SU-DHL-6 (cell line): Measurements from ENCODE around the gene KLHL2.

ENCODE experiments used
- H2AFZ ChIP-seq: fragments of 200-600 bp; sonication (generic); 2 replicates; pipeline ENCODE4 v1.6.1; 2014; ENCODE audit warnings: low read depth, mild to moderate bottlenecking, moderate library complexity, mixed read lengths, antibody characterized with exemption, low read length; ENCODE audit not compliant: severe bottlenecking
- H3F3A ChIP-seq: fragments of 200-600 bp; shearing (Covaris generic); 2 replicates; pipeline ENCODE4 v1.6.0; 2016; ENCODE audit warnings: antibody characterized with exemption, mild to moderate bottlenecking; ENCODE audit not compliant: insufficient read depth
- H3K27ac ChIP-seq: fragments of 200-600 bp; sonication (generic); 2 replicates; pipeline ENCODE4 v1.5.1; 2016; ENCODE audit warnings: low read depth, mild to moderate bottlenecking, low read length, moderate library complexity, mixed read lengths
- H3K27me3 ChIP-seq: fragments of 200-600 bp; sonication (generic), shearing (Covaris generic); 2 replicates; pipeline ENCODE4 v1.6.0; 2014; ENCODE audit warnings: mild to moderate bottlenecking, low read length
- H3K36me3 ChIP-seq: fragments of 200-600 bp; sonication (generic); 2 replicates; pipeline ENCODE4 v1.6.1; 2014; ENCODE audit warnings: mild to moderate bottlenecking, low read length, mixed read lengths
- H3K4me2 ChIP-seq: fragments of 300-600, 200-600 bp; shearing (Covaris generic), sonication (generic); 2 replicates; pipeline ENCODE4 v1.6.0; 2014; ENCODE audit warnings: low read length, low read depth, mild to moderate bottlenecking; ENCODE audit not compliant: poor library complexity, severe bottlenecking
- H3K4me3 ChIP-seq: fragments of 200-600 bp; sonication (generic); 2 replicates; pipeline ENCODE4 v1.5.1; 2014; ENCODE audit warnings: antibody characterized with exemption, low read length, mild to moderate bottlenecking, mixed read lengths; ENCODE audit not compliant: insufficient read depth, poor library complexity, severe bottlenecking
- H3K79me2 ChIP-seq: fragments of 200-600 bp; sonication (generic); 2 replicates; pipeline ENCODE4 v1.6.1; 2014; ENCODE audit warnings: mild to moderate bottlenecking, low read length, moderate library complexity; ENCODE audit not compliant: insufficient read depth
- H3K9ac ChIP-seq: fragments of 200-600 bp; sonication (generic); 2 replicates; pipeline ENCODE4 v1.7.0; 2014; ENCODE audit warnings: mild to moderate bottlenecking, low read length
- H3K9me2 ChIP-seq: fragments of 200-600 bp; sonication (generic); replicated peaks from 2 replicates; pipeline ENCODE4 v1.6.1; 2014; ENCODE audit warnings: low read length; ENCODE audit not compliant: insufficient read depth
- H3K9me3 ChIP-seq: fragments of 200-600 bp; sonication (generic); 2 replicates; pipeline ENCODE4 v1.6.1; 2014; ENCODE audit warnings: low read length, mixed read lengths; ENCODE audit not compliant: insufficient read depth
- H4K20me1 ChIP-seq: fragments of 200-600 bp; sonication (generic); 2 replicates; pipeline ENCODE4 v1.6.1; 2014; ENCODE audit warnings: low read depth, mild to moderate bottlenecking, antibody characterized with exemption, low read length, moderate library complexity, mixed read lengths
- CTCF ChIP-seq: fragments of 200-600 bp; sonication (generic); IDR thresholded peaks from one replicate; pipeline ENCODE4 v1.5.1; 2017; ENCODE audit warnings: antibody characterized with exemption, mild to moderate bottlenecking, low read length, moderate library complexity; ENCODE audit not compliant: insufficient read depth, poor library complexity, severe bottlenecking
- EZH2phosphoT487 ChIP-seq: fragments of 200-600 bp; sonication (generic), shearing (Covaris generic); conservative IDR thresholded peaks from 2 replicates; pipeline ENCODE4 v1.6.1; 2018; ENCODE audit warnings: mild to moderate bottlenecking, antibody characterized with exemption, low read length, moderate library complexity, mixed read lengths

Gene KLHL2

GRCh38 chr4:165199286-165199685, 8.1 kb upstream of the KLHL2 start:
- Histone ChIP-seq H3K4me3 (no peak overlapping the region), H3K27me3 (no peaks in the 10 kb centered on the region), H2AFZ (no peak overlapping the region), H3K9me2 (no peaks in the 10 kb centered on the region), H3K9me3 (no peaks in the 10 kb centered on the region), H3F3A (no peaks in the 10 kb centered on the region), H3K9ac (no peak overlapping the region), H4K20me1 (no peaks in the 10 kb centered on the region), H3K36me3 (no peaks in the 10 kb centered on the region), H3K27ac (no peak overlapping the region), H3K79me2 (no peaks in the 10 kb centered on the region), H3K4me2 (no peak overlapping the region)
- TF ChIP-seq CTCF (no peak), EZH2phosphoT487 (no peak)

GRCh38 chr4:165199722-165200121, 7.6 kb upstream of the KLHL2 start:
- H4K20me1 ChIP-seq = no peaks in the 10 kb centered on the region
- no peak overlapping the region for H3K4me2 ChIP-seq
- H3K27ac ChIP-seq = no peak overlapping the region
- H3K27me3 ChIP-seq = no peaks in the 10 kb centered on the region
- H3K4me3 ChIP-seq = no peak overlapping the region
- H3K79me2 ChIP-seq = no peaks in the 10 kb centered on the region
- no peak overlapping the region for H2AFZ ChIP-seq
- H3F3A ChIP-seq = no peaks in the 10 kb centered on the region
- no peaks in the 10 kb centered on the region for H3K9me3 ChIP-seq
- no peak for TF ChIP-seq EZH2phosphoT487
- no peak for TF ChIP-seq CTCF
- H3K9ac ChIP-seq = no peak overlapping the region
- no peaks in the 10 kb centered on the region for H3K36me3 ChIP-seq
- no peaks in the 10 kb centered on the region for H3K9me2 ChIP-seq

GRCh38 chr4:165201806-165202205, 5.6 kb upstream of the KLHL2 start:
- no peak for TF ChIP-seq EZH2phosphoT487
- no peak for TF ChIP-seq CTCF
- Histone ChIP-seq H3K9me2 (no peaks in the 10 kb centered on the region), H4K20me1 (no peaks in the 10 kb centered on the region), H3K36me3 (no peaks in the 10 kb centered on the region), H3K4me3 (no peak overlapping the region), H3K79me2 (no peaks in the 10 kb centered on the region), H3K27me3 (no peaks in the 10 kb centered on the region), H3K9ac (no peak overlapping the region), H3K4me2 (no peak overlapping the region), H3F3A (no peaks in the 10 kb centered on the region), H2AFZ (no peak overlapping the region), H3K27ac (no peak overlapping the region), H3K9me3 (no peaks in the 10 kb centered on the region)
